Gastroesophageal sphincter (tissue), 3 donors: ENCODE results near the gene FIGNL1.

Experiments used
- POLR2A ChIP-seq, 2 donors: fragments of 450-650 bp; IDR thresholded peaks; one replicate each; pipeline ENCODE4 v1.6.1; 2017; ENCODE audit warnings: antibody characterized with exemption in 2 of 2, mild to moderate bottlenecking in 2 of 2, moderate library complexity in 1 of 2
- TF ChIP-seq, protein P1 (sequence below), 4 experiments: fragments of 200-600 bp in 2 of 4; fragments of 450-650 bp in 2 of 4; sonication (generic) in 1 of 4; IDR thresholded peaks; one replicate each; pipeline ENCODE4 v1.5.1; 2017 to 2019; ENCODE audit warnings: antibody characterized with exemption in 4 of 4, mild to moderate bottlenecking in 2 of 4, moderate library complexity in 2 of 4

DNA sequence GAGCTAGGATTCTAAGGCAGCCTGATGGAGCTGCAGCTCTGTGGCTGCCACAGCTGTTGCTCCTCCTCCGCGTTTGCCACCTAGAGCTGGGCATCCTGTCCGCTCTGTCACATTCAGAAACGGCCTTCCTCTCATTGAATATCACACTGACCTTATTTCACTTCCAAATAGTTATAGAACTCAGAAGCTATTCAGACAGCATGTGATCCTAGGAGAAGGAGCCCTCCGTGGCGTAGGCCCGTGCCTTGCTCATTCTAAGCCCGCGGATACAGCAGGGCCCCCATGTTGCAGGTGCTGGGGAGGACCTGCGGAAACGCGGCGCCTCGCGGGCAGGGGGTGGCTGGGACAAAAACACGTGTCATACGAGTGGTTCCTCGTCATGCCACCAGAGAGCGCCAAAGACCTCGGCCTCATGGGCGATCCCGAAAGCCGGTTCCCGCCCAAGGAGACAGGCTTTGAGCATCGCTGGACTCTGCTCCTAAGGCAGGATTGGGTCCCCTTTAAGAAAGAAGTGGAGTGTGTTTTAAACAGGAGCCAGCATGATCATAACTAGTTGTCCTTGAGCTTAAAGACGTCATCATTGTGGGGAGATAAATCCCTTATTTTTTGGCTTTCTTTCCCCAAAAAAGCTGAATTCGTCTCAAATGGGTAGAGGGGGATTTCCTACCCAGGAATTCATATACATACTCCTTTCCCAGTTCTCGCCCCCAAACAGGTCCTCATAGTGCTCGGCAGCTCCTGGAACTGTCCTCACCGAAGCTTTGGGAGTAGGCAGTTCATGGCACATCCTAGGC, 17.9 kb upstream of the FIGNL1 start:
- TF ChIP-seq, protein P1, sequence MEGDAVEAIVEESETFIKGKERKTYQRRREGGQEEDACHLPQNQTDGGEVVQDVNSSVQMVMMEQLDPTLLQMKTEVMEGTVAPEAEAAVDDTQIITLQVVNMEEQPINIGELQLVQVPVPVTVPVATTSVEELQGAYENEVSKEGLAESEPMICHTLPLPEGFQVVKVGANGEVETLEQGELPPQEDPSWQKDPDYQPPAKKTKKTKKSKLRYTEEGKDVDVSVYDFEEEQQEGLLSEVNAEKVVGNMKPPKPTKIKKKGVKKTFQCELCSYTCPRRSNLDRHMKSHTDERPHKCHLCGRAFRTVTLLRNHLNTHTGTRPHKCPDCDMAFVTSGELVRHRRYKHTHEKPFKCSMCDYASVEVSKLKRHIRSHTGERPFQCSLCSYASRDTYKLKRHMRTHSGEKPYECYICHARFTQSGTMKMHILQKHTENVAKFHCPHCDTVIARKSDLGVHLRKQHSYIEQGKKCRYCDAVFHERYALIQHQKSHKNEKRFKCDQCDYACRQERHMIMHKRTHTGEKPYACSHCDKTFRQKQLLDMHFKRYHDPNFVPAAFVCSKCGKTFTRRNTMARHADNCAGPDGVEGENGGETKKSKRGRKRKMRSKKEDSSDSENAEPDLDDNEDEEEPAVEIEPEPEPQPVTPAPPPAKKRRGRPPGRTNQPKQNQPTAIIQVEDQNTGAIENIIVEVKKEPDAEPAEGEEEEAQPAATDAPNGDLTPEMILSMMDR (IDR thresholded peaks at IDR 0.05): peak in 3 of 4 experiments; percentile 83 to 97 (median 88)
- TF ChIP-seq POLR2A (IDR thresholded peaks at IDR 0.05): no peak
